Measurements from ENCODE around the gene IDH1. TPM values are rescaled to one million over a fixed set of nuclear protein-coding genes. Genes with fewer than 3 reads are reported as not detected.

IDH1 gene
- total RNA-seq, 1 donor from 2014 or later, result 149 TPM

DNA sequence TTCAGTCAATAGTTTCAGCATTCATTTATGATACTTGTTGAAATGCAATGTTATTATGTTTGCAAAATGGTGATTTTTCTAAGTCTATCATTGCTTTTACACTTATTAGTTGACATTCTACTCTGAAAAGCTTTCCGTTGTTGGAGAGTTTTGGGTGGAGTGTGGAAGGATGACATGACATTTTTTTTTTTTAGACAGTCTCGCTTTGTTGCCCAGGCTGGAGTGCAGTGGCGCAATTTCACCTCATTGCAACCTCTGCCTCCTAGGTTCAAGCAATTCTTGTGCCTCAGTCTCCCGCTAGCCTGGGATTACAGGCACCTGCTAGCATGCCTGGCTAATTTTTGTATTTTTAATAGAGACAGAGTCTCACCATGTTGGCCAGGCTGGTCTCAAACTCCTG lies 41.0 kb upstream of the IDH1 start:
- Mint-ChIP-seq H3K36me3 (peaks cover 38% of the 10 kb centered on the region), H3K9me3 (no peaks in the 10 kb centered on the region)

GRCh38 chr2:208294482-208295024 lies 39.7 kb upstream of the IDH1 start:
- no peak for TF ChIP-seq CTCF (conservative IDR thresholded peaks at IDR 0.05)
- H3K27ac Mint-ChIP-seq, result no peak overlapping the region
- peaks cover 5% of the 10 kb centered on the region for H3K9me3 Mint-ChIP-seq
- no peak overlapping the region for H3K4me3 Mint-ChIP-seq
- no peaks in the 10 kb centered on the region for H3K4me1 Mint-ChIP-seq (ENCODE audit: unreplicated experiment)
- H3K27me3 Mint-ChIP-seq, result no peaks in the 10 kb centered on the region
- no peak for DNase-seq (ENCODE audit: extremely low spot score, unreplicated experiment)
- H3K36me3 Mint-ChIP-seq, result peaks cover 48% of the 10 kb centered on the region

More for the DNA sequence above, 41.0 kb upstream of the IDH1 start:
- no peak for TF ChIP-seq CTCF (conservative IDR thresholded peaks at IDR 0.05)
- no peak for DNase-seq (ENCODE audit: extremely low spot score, unreplicated experiment)
- no peaks in the 10 kb centered on the region for H3K4me1 Mint-ChIP-seq (ENCODE audit: unreplicated experiment)
- no peaks in the 10 kb centered on the region for H3K27me3 Mint-ChIP-seq
- no peak overlapping the region for H3K27ac Mint-ChIP-seq
- H3K4me3 Mint-ChIP-seq, result no peak overlapping the region

DNA sequence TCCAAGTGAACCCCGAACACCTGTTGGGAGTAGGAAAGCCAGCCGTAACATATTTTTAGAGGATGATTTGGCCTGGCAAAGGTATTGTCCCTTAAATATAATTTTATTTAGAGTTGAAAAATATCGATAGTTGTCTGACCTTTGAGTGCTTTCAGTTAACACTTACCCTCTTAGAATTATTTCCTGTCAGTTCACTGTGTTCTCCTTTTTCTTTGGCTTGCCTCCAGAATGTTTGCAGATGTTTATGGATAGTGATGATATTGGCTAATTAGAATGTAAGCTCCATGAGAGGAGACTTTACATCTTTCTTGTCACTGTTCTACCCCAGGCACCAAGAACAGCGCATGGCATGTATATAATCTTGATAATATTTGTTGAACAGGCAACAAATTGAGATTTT lies 31.0 kb upstream of the IDH1 start:
- Mint-ChIP-seq H3K4me3 (no peak overlapping the region), H3K27me3 (no peaks in the 10 kb centered on the region), H3K9me3 (peaks cover 5% of the 10 kb centered on the region), H3K36me3 (peaks cover 39% of the 10 kb centered on the region), H3K4me1 (ENCODE audit: unreplicated experiment) (no peaks in the 10 kb centered on the region), H3K27ac (no peak overlapping the region)
- no peak for DNase-seq (ENCODE audit: extremely low spot score, unreplicated experiment)
- TF ChIP-seq CTCF (conservative IDR thresholded peaks at IDR 0.05), result no peak

DNA sequence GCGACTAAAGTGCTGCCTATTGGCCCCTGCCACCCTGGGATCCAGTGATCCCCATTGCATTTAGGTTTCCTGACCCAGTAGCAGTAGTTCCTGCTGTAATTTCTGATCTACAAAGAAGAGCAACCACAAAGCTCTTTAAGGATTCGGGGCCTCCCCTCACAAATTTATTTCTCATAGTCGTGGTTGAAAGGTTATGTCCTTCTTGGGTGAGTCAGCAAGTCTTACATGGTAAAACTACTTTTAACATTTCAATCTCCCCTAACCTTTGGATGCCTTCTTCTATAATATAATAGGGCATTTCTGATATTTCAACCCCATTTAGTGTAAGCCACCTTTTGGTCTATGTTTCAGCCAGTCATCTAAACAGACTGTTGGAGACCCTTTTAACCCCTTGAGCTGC lies 26.1 kb upstream of the IDH1 start:
- Mint-ChIP-seq H3K27me3 (no peaks in the 10 kb centered on the region), H3K9me3 (no peaks in the 10 kb centered on the region), H3K27ac (no peak overlapping the region), H3K36me3 (peaks cover 53% of the 10 kb centered on the region), H3K4me1 (ENCODE audit: unreplicated experiment) (no peaks in the 10 kb centered on the region), H3K4me3 (no peak overlapping the region)
- no peak for DNase-seq (ENCODE audit: extremely low spot score, unreplicated experiment)
- no peak for TF ChIP-seq CTCF (conservative IDR thresholded peaks at IDR 0.05)

- Mint-ChIP-seq H3K27me3 (no peaks in the 10 kb centered on the region), H3K9me3 (no peaks in the 10 kb centered on the region), H3K4me1 (ENCODE audit: unreplicated experiment) (peaks cover 1% of the 10 kb centered on the region), H3K36me3 (peaks cover 51% of the 10 kb centered on the region), H3K4me3 (no peak overlapping the region), H3K27ac (no peak overlapping the region)
- no peak for TF ChIP-seq CTCF (conservative IDR thresholded peaks at IDR 0.05)
- no peak for DNase-seq (ENCODE audit: extremely low spot score, unreplicated experiment)
Measured at GRCh38 chr2:208280234-208280633, 25.4 kb upstream of the IDH1 start.

GRCh38 chr2:208279236-208279635 lies 24.4 kb upstream of the IDH1 start:
- H3K27me3 Mint-ChIP-seq, result no peaks in the 10 kb centered on the region
- no peak overlapping the region for H3K27ac Mint-ChIP-seq
- no peak for DNase-seq (ENCODE audit: extremely low spot score, unreplicated experiment)
- H3K36me3 Mint-ChIP-seq, result peaks cover 57% of the 10 kb centered on the region
- H3K9me3 Mint-ChIP-seq, result no peaks in the 10 kb centered on the region
- no peak for TF ChIP-seq CTCF (conservative IDR thresholded peaks at IDR 0.05)
- H3K4me3 Mint-ChIP-seq, result no peak overlapping the region
- H3K4me1 Mint-ChIP-seq (ENCODE audit: unreplicated experiment), result peaks cover 4% of the 10 kb centered on the region

Measured in type B pancreatic cell (in vitro differentiated cells).